CD14-positive monocyte (primary cell): ENCODE measurements around the gene USP34. TPM values are rescaled to one million over a fixed set of nuclear protein-coding genes. Genes with fewer than 3 reads are reported as not detected.

Source experiments
- DNase-seq, 3 donors: peaks; one replicate each; pipeline ENCODE4 v3.0.0-alpha.2; 2011 to 2022
- H2AFZ ChIP-seq: 2 replicates; pipeline ENCODE4 v1.6.0; 2012; ENCODE audit warnings: mild to moderate bottlenecking, low read depth, low read length, inconsistent platforms; ENCODE audit not compliant: insufficient read depth, poor library complexity, severe bottlenecking
- H3K27ac ChIP-seq, 2 donors: 1 replicate in 1 of 2; 2 replicates in 1 of 2; pipeline ENCODE4 v1.5.1; 2012 to 2013; ENCODE audit warnings: low read length in 2 of 2, control low read depth in 1 of 2, inconsistent platforms in 1 of 2, low read depth in 1 of 2, mild to moderate bottlenecking in 1 of 2
- H3K27me3 ChIP-seq, 2 donors: one replicate each; pipeline versions ENCODE4 v1.6.0 to v1.6.1; 2011 to 2013; ENCODE audit warnings: low read length in 2 of 2; ENCODE audit not compliant: control insufficient read depth in 2 of 2, insufficient read depth in 2 of 2
- H3K36me3 ChIP-seq, 2 donors: replicated peaks in 1 of 2; 1 replicate in 1 of 2; 2 replicates in 1 of 2; pipeline versions ENCODE4 v1.5.1 to v1.6.1; 2012 to 2013; ENCODE audit warnings: low read length in 2 of 2, control low read depth in 1 of 2, inconsistent platforms in 1 of 2, mild to moderate bottlenecking in 1 of 2; ENCODE audit not compliant: insufficient read depth in 2 of 2, control insufficient read depth in 1 of 2
- H3K4me1 ChIP-seq, 2 donors: 1 replicate in 1 of 2; 2 replicates in 1 of 2; pipeline versions ENCODE4 v1.5.1 to v1.6.1; 2012 to 2013; ENCODE audit warnings: low read length in 2 of 2, control low read depth in 1 of 2, inconsistent platforms in 1 of 2, mild to moderate bottlenecking in 1 of 2, moderate library complexity in 1 of 2; ENCODE audit not compliant: insufficient read depth in 2 of 2, control insufficient read depth in 1 of 2
- H3K4me2 ChIP-seq: replicated peaks from 2 replicates; pipeline ENCODE3; 2012; ENCODE audit warnings: low read length, moderate library complexity, mild to moderate bottlenecking; ENCODE audit not compliant: poor library complexity, severe bottlenecking; ENCODE audit errors: extremely low read depth
- H3K4me3 ChIP-seq, 3 experiments: fragments of 200-600 bp in 1 of 3; sonication (generic) in 1 of 3; replicated peaks in 1 of 3; 1 replicate in 2 of 3; 2 replicates in 1 of 3; pipeline ENCODE4 v1.5.1; 2011 to 2013; ENCODE audit warnings: low read length in 3 of 3, mild to moderate bottlenecking in 3 of 3, control low read depth in 2 of 3, low read depth in 2 of 3, inconsistent platforms in 1 of 3, moderate library complexity in 1 of 3
- H3K79me2 ChIP-seq: 2 replicates; pipeline ENCODE4 v1.6.0; 2012; ENCODE audit warnings: mild to moderate bottlenecking, control low read depth, inconsistent platforms, low read length, moderate library complexity; ENCODE audit not compliant: insufficient read depth
- H3K9ac ChIP-seq: 2 replicates; pipeline ENCODE4 v1.6.0; 2017; ENCODE audit warnings: low read length, mild to moderate bottlenecking; ENCODE audit not compliant: insufficient read depth, poor library complexity, severe bottlenecking
- H3K9me3 ChIP-seq, 2 donors: replicated peaks in 1 of 2; 1 replicate in 1 of 2; 2 replicates in 1 of 2; pipeline versions ENCODE4 v1.5.1 to v1.6.1; 2012 to 2013; ENCODE audit warnings: low read length in 2 of 2, control low read depth in 1 of 2; ENCODE audit not compliant: control insufficient read depth in 1 of 2, insufficient read depth in 1 of 2
- H4K20me1 ChIP-seq: 2 replicates; pipeline ENCODE4 v1.6.0; 2012; ENCODE audit warnings: mild to moderate bottlenecking, low read length, control low read depth, moderate library complexity; ENCODE audit not compliant: insufficient read depth
- H3K27ac Mint-ChIP-seq, 7 donors: one replicate each; pipeline ENCODE4 v1.8.0; 2020; ENCODE audit warnings: mild to moderate bottlenecking in 7 of 7, mixed read lengths in 7 of 7, moderate library complexity in 6 of 7, inconsistent platforms in 2 of 7
- H3K27me3 Mint-ChIP-seq, 3 donors: one replicate each; pipeline ENCODE4 v1.8.0; 2021 to 2022; ENCODE audit warnings: low read depth in 3 of 3, mild to moderate bottlenecking in 3 of 3, mixed read lengths in 3 of 3, moderate library complexity in 3 of 3, inconsistent platforms in 1 of 3
- H3K36me3 Mint-ChIP-seq, 2 donors: one replicate each; pipeline ENCODE4 v1.8.0; 2020; ENCODE audit warnings: mixed read lengths in 2 of 2, inconsistent platforms in 1 of 2, mild to moderate bottlenecking in 1 of 2
- H3K4me1 Mint-ChIP-seq: one replicate; pipeline ENCODE4 v1.8.0; 2020; ENCODE audit warnings: mild to moderate bottlenecking, mixed read lengths
- H3K4me3 Mint-ChIP-seq, 2 donors: one replicate each; pipeline ENCODE4 v1.8.0; 2020; ENCODE audit warnings: mild to moderate bottlenecking in 2 of 2, mixed read lengths in 2 of 2, moderate library complexity in 1 of 2
- H3K9me3 Mint-ChIP-seq, 7 donors: one replicate each; pipeline ENCODE4 v1.8.0; 2020 to 2022; ENCODE audit warnings: mixed read lengths in 7 of 7, mild to moderate bottlenecking in 6 of 7, moderate library complexity in 6 of 7, inconsistent platforms in 2 of 7
- CTCF ChIP-seq: fragments of 200-600 bp; IDR thresholded peaks from one replicate; pipeline ENCODE4 v1.8.0; 2022; ENCODE audit warnings: antibody characterized with exemption, mild to moderate bottlenecking
- whole genome bisulfite sequencing: methylation state at CpG from one replicate; pipeline ENCODE4 v1.1.5; 2013; ENCODE audit warnings: missing lambda C conversion rate; ENCODE audit not compliant: insufficient coverage; 5-methylcytosine and 5-hydroxymethylcytosine counted together
- intact Hi-C, 2 donors: fragments of 100-400 bp; cut with micrococcal nuclease; formaldehyde crosslinking; loops; one replicate each; pipeline versions ENCODE4 v1.15.0 to v1.15.1; 2023
- polyA plus RNA-seq, 3 donors: library from polyadenylated mRNA; depleted of rRNA in 1 of 3; unstranded in 2 of 3; stranded (reverse) in 1 of 3; fragments of 300-500 nt in 2 of 3; fragments of >200 nt in 1 of 3; fragmentation: Illumina TruSeq in 2 of 3; gene quantifications; 1 replicate in 2 of 3; 2 replicates in 1 of 3; pipeline ENCODE4 v1.2.3, GENCODE V29; 2012 to 2021

The USP34 gene
- polyA plus RNA-seq, 3 donors, result 2.8 to 47.2 (median 5.9) TPM

- Histone ChIP-seq H4K20me1 (peaks cover 100% of the 10 kb centered on the region), H3K4me1 (peaks cover 6 to 18% of the 10 kb centered on the region in 2 donors), H3K4me2 (no peak overlapping the region), H3K4me3 (no peak overlapping the region), H2AFZ (no peak overlapping the region), H3K79me2 (peaks cover 100% of the 10 kb centered on the region), H3K27ac (peak overlapping the region; percentile 51 to 76), H3K9ac (no peak overlapping the region), H3K27me3 (no peaks in the 10 kb centered on the region), H3K36me3 (no peaks in the 10 kb centered on the region), H3K9me3 (no peaks in the 10 kb centered on the region)
- Mint-ChIP-seq H3K4me1 (peaks cover 41% of the 10 kb centered on the region), H3K27ac (peak overlapping the region; percentile 66 to 95 (median 88)), H3K4me3 (no peak overlapping the region), H3K9me3 (peaks cover 0 to 2% (median 0%) of the 10 kb centered on the region in 7 donors), H3K27me3 (peaks cover 0 to 2% (median 0%) of the 10 kb centered on the region in 3 donors), H3K36me3 (peaks cover 7 to 15% of the 10 kb centered on the region in 2 donors)
- intact Hi-C loops, result no loop called here
- TF ChIP-seq CTCF, result no peak
- no CpG with 5 or more reads among the region's 7 CpGs for WGBS
- peak; percentile 73 to 81 (median 79) for DNase-seq
Observed at GRCh38 chr2:61443342-61444041, 27.4 kb downstream of the USP34 start.

GRCh38 chr2:61439241-61440002, 31.5 kb downstream of the USP34 start:
- H3K27ac Mint-ChIP-seq, result peak overlapping the region in 6 of 7 donors; percentile 46 to 87 (median 80)
- Histone ChIP-seq H3K79me2 (peaks cover 99% of the 10 kb centered on the region), H3K27me3 (no peaks in the 10 kb centered on the region), H3K4me2 (no peak overlapping the region), H2AFZ (no peak overlapping the region), H3K4me1 (peaks cover 25 to 43% of the 10 kb centered on the region in 2 donors), H3K9me3 (no peaks in the 10 kb centered on the region), H3K27ac (peak overlapping the region in 1 of 2 donors; percentile 62), H3K9ac (no peak overlapping the region), H3K4me3 (no peak overlapping the region), H4K20me1 (peaks cover 98% of the 10 kb centered on the region), H3K36me3 (no peaks in the 10 kb centered on the region)
- H3K27me3 Mint-ChIP-seq, result peaks cover 0 to 2% (median 0%) of the 10 kb centered on the region in 3 donors
- peaks cover 65% of the 10 kb centered on the region for H3K4me1 Mint-ChIP-seq
- intact Hi-C loops, result no loop called here
- no peak for TF ChIP-seq CTCF
- no peak overlapping the region for H3K4me3 Mint-ChIP-seq
- no peak for DNase-seq
- peaks cover 0 to 2% (median 0%) of the 10 kb centered on the region in 7 donors for H3K9me3 Mint-ChIP-seq
- peaks cover 0 to 7% of the 10 kb centered on the region in 2 donors for H3K36me3 Mint-ChIP-seq
- WGBS, result 99% methylated on average over 6 of the region's 7 CpGs
